ENCODE data around the gene RTKN. TPM values are rescaled to one million over a fixed set of nuclear protein-coding genes. Genes with fewer than 3 reads are reported as not detected.

Gene RTKN
- total RNA-seq, 2 experiments from 2014 or later = 0.20 to 0.27 TPM

- peaks cover 30% of the 10 kb centered on the region for H3K4me1 Mint-ChIP-seq (ENCODE audit: low read depth)
- peaks cover 51% of the 10 kb centered on the region for H3K36me3 Mint-ChIP-seq (ENCODE audit: low read depth)
- ATAC-seq (ENCODE audit: poor library complexity) (no peak), DNase-seq (no peak)
- H3K4me3 ChIP-seq (ENCODE audit: low read length) = no peak overlapping the region
- no peaks in the 10 kb centered on the region for H3K27me3 Mint-ChIP-seq
- H3K27me3 ChIP-seq (ENCODE audit: control insufficient read depth in 1 of 2, insufficient read depth in 2 of 2, low read length in 2 of 2) = no peaks in the 10 kb centered on the region
- intact Hi-C loops (cut with DNase I, micrococcal nuclease) = loop anchor here (5.0 kb wide), 2 partner anchors 52 to 82 kb away; partner anchors contain the start of genes C2orf81 (in 1 of the 2) and WDR54 (in 1 of the 2)
- H3K27ac Mint-ChIP-seq = no peak overlapping the region
- H3K4me1 ChIP-seq (ENCODE audit: insufficient read depth, low read length) = peaks cover 30% of the 10 kb centered on the region
- H3K9me3 ChIP-seq (ENCODE audit: control insufficient read depth in 1 of 2, insufficient read depth in 1 of 2, low read length in 2 of 2) = no peaks in the 10 kb centered on the region
- no peaks in the 10 kb centered on the region for H3K9me3 Mint-ChIP-seq
- CTCF ChIA-PET = interaction anchor here (0.8 to 2.2 kb wide), 5 partner anchors 9 to 83 kb away, joined by 3 to 8 read pairs (median 3); partner anchors contain the start of genes CCDC142, MOGS and TTC31
- no peak overlapping the region for H3K4me3 Mint-ChIP-seq
- H3K27ac ChIP-seq (ENCODE audit: low read depth in 1 of 2, low read length in 2 of 2) = no peak overlapping the region
- POLR2A ChIA-PET = interaction anchor here (0.7 to 9.1 kb wide), 3 partner anchors 8 to 44 kb away, joined by 4 to 225 read pairs (median 86); partner anchors contain the start of genes CCDC142, INO80B, TTC31 and WBP1
- TF ChIP-seq, protein P1, sequence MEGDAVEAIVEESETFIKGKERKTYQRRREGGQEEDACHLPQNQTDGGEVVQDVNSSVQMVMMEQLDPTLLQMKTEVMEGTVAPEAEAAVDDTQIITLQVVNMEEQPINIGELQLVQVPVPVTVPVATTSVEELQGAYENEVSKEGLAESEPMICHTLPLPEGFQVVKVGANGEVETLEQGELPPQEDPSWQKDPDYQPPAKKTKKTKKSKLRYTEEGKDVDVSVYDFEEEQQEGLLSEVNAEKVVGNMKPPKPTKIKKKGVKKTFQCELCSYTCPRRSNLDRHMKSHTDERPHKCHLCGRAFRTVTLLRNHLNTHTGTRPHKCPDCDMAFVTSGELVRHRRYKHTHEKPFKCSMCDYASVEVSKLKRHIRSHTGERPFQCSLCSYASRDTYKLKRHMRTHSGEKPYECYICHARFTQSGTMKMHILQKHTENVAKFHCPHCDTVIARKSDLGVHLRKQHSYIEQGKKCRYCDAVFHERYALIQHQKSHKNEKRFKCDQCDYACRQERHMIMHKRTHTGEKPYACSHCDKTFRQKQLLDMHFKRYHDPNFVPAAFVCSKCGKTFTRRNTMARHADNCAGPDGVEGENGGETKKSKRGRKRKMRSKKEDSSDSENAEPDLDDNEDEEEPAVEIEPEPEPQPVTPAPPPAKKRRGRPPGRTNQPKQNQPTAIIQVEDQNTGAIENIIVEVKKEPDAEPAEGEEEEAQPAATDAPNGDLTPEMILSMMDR (IDR thresholded peaks at IDR 0.05) = no peak
- H3K36me3 ChIP-seq (ENCODE audit: insufficient read depth, low read length) = peaks cover 27% of the 10 kb centered on the region
Measured at GRCh38 chr2:74474481-74474880, 32.7 kb upstream of the RTKN start.

GRCh38 chr2:74472945-74473258 is 31.2 kb upstream of the RTKN start:
- Mint-ChIP-seq H3K36me3 (ENCODE audit: low read depth) (peaks cover 45% of the 10 kb centered on the region), H3K27me3 (no peaks in the 10 kb centered on the region), H3K4me1 (ENCODE audit: low read depth) (peaks cover 25% of the 10 kb centered on the region), H3K9me3 (no peaks in the 10 kb centered on the region), H3K4me3 (peak overlapping the region; percentile 95), H3K27ac (peak overlapping the region; percentile 96)
- intact Hi-C loops (cut with DNase I, micrococcal nuclease) = loop anchor here (1.0 to 5.0 kb wide), 6 partner anchors 9 to 81 kb away; partner anchors contain the start of genes C2orf81 (in 1 of the 2), CCDC142 (in 1 of the 2), INO80B (in 1 of the 2) and TTC31 (in 1 of the 2)
- Histone ChIP-seq H3K4me1 (ENCODE audit: insufficient read depth, low read length) (peaks cover 30% of the 10 kb centered on the region), H3K36me3 (ENCODE audit: insufficient read depth, low read length) (peaks cover 27% of the 10 kb centered on the region), H3K27me3 (ENCODE audit: control insufficient read depth in 1 of 2, insufficient read depth in 2 of 2, low read length in 2 of 2) (no peaks in the 10 kb centered on the region), H3K27ac (ENCODE audit: low read depth in 1 of 2, low read length in 2 of 2) (peak overlapping the region; percentile 85 to 91), H3K4me3 (ENCODE audit: low read length) (peak overlapping the region; percentile 80), H3K9me3 (ENCODE audit: control insufficient read depth in 1 of 2, insufficient read depth in 1 of 2, low read length in 2 of 2) (no peaks in the 10 kb centered on the region)
- TF ChIP-seq, protein P1 (IDR thresholded peaks at IDR 0.05) = no peak
- ChIA-PET POLR2A (interaction anchor here (0.9 to 9.1 kb wide), 16 partner anchors 9 to 736 kb away, joined by 3 to 225 read pairs (median 5); partner anchors contain the start of genes AUP1, C2orf81, CCDC142 and DQX1), CTCF (interaction anchor here (1.0 to 2.1 kb wide), 4 partner anchors 10 to 81 kb away, joined by 3 to 21 read pairs (median 6); partner anchors contain the start of genes CCDC142, TTC31 and WBP1)
- DNase-seq (no peak), ATAC-seq (ENCODE audit: poor library complexity) (no peak)

- H3K27me3 ChIP-seq (ENCODE audit: control insufficient read depth in 1 of 2, insufficient read depth in 2 of 2, low read length in 2 of 2) = no peaks in the 10 kb centered on the region
- CTCF ChIA-PET = interaction anchor here (0.9 to 2.1 kb wide), 5 partner anchors 11 to 81 kb away, joined by 3 to 21 read pairs (median 5); partner anchors contain the start of genes CCDC142, INO80B, TTC31 and WBP1
- peak; percentile 92 for ATAC-seq (ENCODE audit: poor library complexity)
- no peaks in the 10 kb centered on the region for H3K9me3 Mint-ChIP-seq
- peaks cover 25% of the 10 kb centered on the region for H3K4me1 Mint-ChIP-seq (ENCODE audit: low read depth)
- peak within 1 kb of the TSS; percentile 85 to 91 for H3K27ac ChIP-seq (ENCODE audit: low read depth in 1 of 2, low read length in 2 of 2)
- peak within 1 kb of the TSS; percentile 80 for H3K4me3 ChIP-seq (ENCODE audit: low read length)
- intact Hi-C loops (cut with DNase I, micrococcal nuclease) = loop anchor here (1.0 to 5.0 kb wide), 6 partner anchors 10 to 80 kb away; partner anchors contain the start of genes C2orf81 (in 1 of the 2), CCDC142 (in 1 of the 2), INO80B (in 1 of the 2) and TTC31 (in 1 of the 2)
- TF ChIP-seq, protein P1 (IDR thresholded peaks at IDR 0.05) = no peak
- no peaks in the 10 kb centered on the region for H3K27me3 Mint-ChIP-seq
- peaks cover 41% of the 10 kb centered on the region for H3K36me3 Mint-ChIP-seq (ENCODE audit: low read depth)
- peak within 1 kb of the TSS; percentile 95 for H3K4me3 Mint-ChIP-seq
- H3K27ac Mint-ChIP-seq = peak within 1 kb of the TSS; percentile 96
- DNase-seq = peak; percentile 96 to 99 (median 97)
- H3K36me3 ChIP-seq (ENCODE audit: insufficient read depth, low read length) = peaks cover 22% of the 10 kb centered on the region
- peaks cover 30% of the 10 kb centered on the region for H3K4me1 ChIP-seq (ENCODE audit: insufficient read depth, low read length)
- H3K9me3 ChIP-seq (ENCODE audit: control insufficient read depth in 1 of 2, insufficient read depth in 1 of 2, low read length in 2 of 2) = no peaks in the 10 kb centered on the region
- POLR2A ChIA-PET = interaction anchor here (0.9 to 9.1 kb wide), 16 partner anchors 10 to 735 kb away, joined by 3 to 225 read pairs (median 5); partner anchors contain the start of genes AUP1, C2orf81, CCDC142 and DQX1
Measured at GRCh38 chr2:74472086-74472944, 30.6 kb upstream of the RTKN start, which contains the start of gene MRPL53. TSS of gene MRPL53 (minus strand) at chr2:74472680. CDS start at chr2:74472660, 20 bp downstream.

Data from CD4-positive, alpha-beta T cell (primary cell).